ENCODE data around the gene SPHKAP. TPM values are rescaled to one million over a fixed set of nuclear protein-coding genes. Genes with fewer than 3 reads are reported as not detected.
A peak's percentile ranks its signal among the peaks of the same experiment; 100 is the strongest.
"Not testable (repeated sequence)": the region's sequence is repeated elsewhere in the genome, so short reads cannot be mapped to it uniquely, and the experiment has no call there.

The SPHKAP gene
- total RNA-seq (not detected in 2 replicates), polyA plus RNA-seq (not detected in 2 replicates), polyA minus RNA-seq (ENCODE audit: low replicate concordance) (not detected in 2 replicates)
- polyA plus RNA-seq (2012): not detected in 2 replicates

GRCh38 chr2:228181098-228182019, at the start of gene SPHKAP:
Gene SPHKAP (minus strand): TSS chr2:228181687. CDS start chr2:228181598, 89 bp downstream.
- H3K79me2 ChIP-seq (ENCODE audit: control insufficient read depth, insufficient read depth, low read length): no peaks in the 10 kb centered on the region
- no peaks in the 10 kb centered on the region for H3K9me3 ChIP-seq (ENCODE audit: control insufficient read depth, insufficient read depth, low read depth, low read length)
- H2AFZ ChIP-seq (ENCODE audit: low read length): no peak within 1 kb of the TSS
- H3K4me3 ChIP-seq (replicated peaks in 1 of 4; ENCODE audit: control extremely low read depth in 1 of 4, insufficient read depth in 1 of 4, low read depth in 3 of 4, low read length in 4 of 4): peak within 1 kb of the TSS in 1 of 4 experiments; percentile 23
- no peaks in the 10 kb centered on the region for H3K4me1 ChIP-seq (ENCODE audit: control insufficient read depth, extremely low read depth, insufficient read depth, low read length)
- TF ChIP-seq EZH2 (IDR thresholded peaks at IDR 0.05; ENCODE audit: low read length, missing control alignments): no peak
- no peak for TF ChIP-seq CTCF (conservative IDR thresholded peaks at IDR 0.05 in 1 of 2, IDR thresholded peaks at IDR 0.05 in 1 of 2; ENCODE audit: low read depth in 1 of 2, low read length in 2 of 2)
- H3K4me2 ChIP-seq (ENCODE audit: extremely low read depth, insufficient read depth, low read length): no peak within 1 kb of the TSS
- H3K27ac ChIP-seq (ENCODE audit: insufficient read depth, low read length): no peak within 1 kb of the TSS
- no peaks in the 10 kb centered on the region for H3K36me3 ChIP-seq (ENCODE audit: control insufficient read depth, insufficient read depth, low read length)
- H4K20me1 ChIP-seq (ENCODE audit: control insufficient read depth, extremely low read depth, insufficient read depth, low read length): no peaks in the 10 kb centered on the region
- no peaks in the 10 kb centered on the region for H3K27me3 ChIP-seq (ENCODE audit: control insufficient read depth, insufficient read depth, low read length)
- DNase-seq (ENCODE audit: low read depth in 2 of 2): peak in 1 of 2 donors; percentile 14
- no peak within 1 kb of the TSS for H3K9ac ChIP-seq (ENCODE audit: insufficient read depth, low read length)

- no peaks in the 10 kb centered on the region for H3K79me2 ChIP-seq (ENCODE audit: control insufficient read depth, insufficient read depth, low read length)
- no peak overlapping the region for H3K27ac ChIP-seq (ENCODE audit: insufficient read depth, low read length)
- H3K36me3 ChIP-seq (ENCODE audit: control insufficient read depth, insufficient read depth, low read length): no peaks in the 10 kb centered on the region
- H3K9me3 ChIP-seq (ENCODE audit: control insufficient read depth, insufficient read depth, low read depth, low read length): no peaks in the 10 kb centered on the region
- no peak overlapping the region for H3K9ac ChIP-seq (ENCODE audit: insufficient read depth, low read length)
- TF ChIP-seq EZH2 (IDR thresholded peaks at IDR 0.05; ENCODE audit: low read length, missing control alignments) (no peak), CTCF (conservative IDR thresholded peaks at IDR 0.05 in 1 of 2, IDR thresholded peaks at IDR 0.05 in 1 of 2; ENCODE audit: low read depth in 1 of 2, low read length in 2 of 2) (no peak)
- H4K20me1 ChIP-seq (ENCODE audit: control insufficient read depth, extremely low read depth, insufficient read depth, low read length): no peaks in the 10 kb centered on the region
- no peak overlapping the region for H3K4me2 ChIP-seq (ENCODE audit: extremely low read depth, insufficient read depth, low read length)
- no peak overlapping the region for H2AFZ ChIP-seq (ENCODE audit: low read length)
- no peaks in the 10 kb centered on the region for H3K27me3 ChIP-seq (ENCODE audit: control insufficient read depth, insufficient read depth, low read length)
- no peaks in the 10 kb centered on the region for H3K4me1 ChIP-seq (ENCODE audit: control insufficient read depth, extremely low read depth, insufficient read depth, low read length)
- no peak for DNase-seq (ENCODE audit: low read depth in 2 of 2)
- no peak overlapping the region for H3K4me3 ChIP-seq (replicated peaks in 1 of 4; ENCODE audit: control extremely low read depth in 1 of 4, insufficient read depth in 1 of 4, low read depth in 3 of 4, low read length in 4 of 4)
Observed at GRCh38 chr2:228227466-228227865, 46.0 kb upstream of the SPHKAP start.

- Histone ChIP-seq H3K9ac (ENCODE audit: insufficient read depth, low read length) (no peak overlapping the region), H3K9me3 (ENCODE audit: control insufficient read depth, insufficient read depth, low read depth, low read length) (no peaks in the 10 kb centered on the region), H4K20me1 (ENCODE audit: control insufficient read depth, extremely low read depth, insufficient read depth, low read length) (no peaks in the 10 kb centered on the region), H2AFZ (ENCODE audit: low read length) (no peak overlapping the region), H3K27ac (ENCODE audit: insufficient read depth, low read length) (no peak overlapping the region), H3K4me3 (replicated peaks in 1 of 4; ENCODE audit: control extremely low read depth in 1 of 4, insufficient read depth in 1 of 4, low read depth in 3 of 4, low read length in 4 of 4) (no peak overlapping the region), H3K36me3 (ENCODE audit: control insufficient read depth, insufficient read depth, low read length) (no peaks in the 10 kb centered on the region), H3K4me1 (ENCODE audit: control insufficient read depth, extremely low read depth, insufficient read depth, low read length) (no peaks in the 10 kb centered on the region), H3K4me2 (ENCODE audit: extremely low read depth, insufficient read depth, low read length) (no peak overlapping the region), H3K79me2 (ENCODE audit: control insufficient read depth, insufficient read depth, low read length) (no peaks in the 10 kb centered on the region), H3K27me3 (ENCODE audit: control insufficient read depth, insufficient read depth, low read length) (no peaks in the 10 kb centered on the region)
- TF ChIP-seq EZH2 (IDR thresholded peaks at IDR 0.05; ENCODE audit: low read length, missing control alignments) (no peak), CTCF (conservative IDR thresholded peaks at IDR 0.05 in 1 of 2, IDR thresholded peaks at IDR 0.05 in 1 of 2; ENCODE audit: low read depth in 1 of 2, low read length in 2 of 2) (no peak)
- DNase-seq (ENCODE audit: low read depth in 2 of 2): peak in 1 of 2 donors; percentile 1
Observed at GRCh38 chr2:228224410-228224809, 42.9 kb upstream of the SPHKAP start.

GRCh38 chr2:228218593-228218992, 37.1 kb upstream of the SPHKAP start:
- H3K27me3 ChIP-seq (ENCODE audit: control insufficient read depth, insufficient read depth, low read length); H3K4me3 ChIP-seq (replicated peaks in 1 of 4; ENCODE audit: control extremely low read depth in 1 of 4, insufficient read depth in 1 of 4, low read depth in 3 of 4, low read length in 4 of 4); H3K4me1 ChIP-seq (ENCODE audit: control insufficient read depth, extremely low read depth, insufficient read depth, low read length); H3K9me3 ChIP-seq (ENCODE audit: control insufficient read depth, insufficient read depth, low read depth, low read length); H4K20me1 ChIP-seq (ENCODE audit: control insufficient read depth, extremely low read depth, insufficient read depth, low read length); H2AFZ ChIP-seq (ENCODE audit: low read length); H3K9ac ChIP-seq (ENCODE audit: insufficient read depth, low read length); DNase-seq (ENCODE audit: low read depth in 2 of 2); H3K36me3 ChIP-seq (ENCODE audit: control insufficient read depth, insufficient read depth, low read length); H3K27ac ChIP-seq (ENCODE audit: insufficient read depth, low read length); H3K79me2 ChIP-seq (ENCODE audit: control insufficient read depth, insufficient read depth, low read length); H3K4me2 ChIP-seq (ENCODE audit: extremely low read depth, insufficient read depth, low read length): not testable (repeated sequence)
